ENCODE data around the gene ZNF641. TPM values are rescaled to one million over a fixed set of nuclear protein-coding genes. Genes with fewer than 3 reads are reported as not detected.
"Not testable (repeated sequence)": the region's sequence is repeated elsewhere in the genome, so short reads cannot be mapped to it uniquely, and the experiment has no call there.

ZNF641 gene
- total RNA-seq, 2 donors from 2014 or later = 11.9 to 13.4 TPM

DNA sequence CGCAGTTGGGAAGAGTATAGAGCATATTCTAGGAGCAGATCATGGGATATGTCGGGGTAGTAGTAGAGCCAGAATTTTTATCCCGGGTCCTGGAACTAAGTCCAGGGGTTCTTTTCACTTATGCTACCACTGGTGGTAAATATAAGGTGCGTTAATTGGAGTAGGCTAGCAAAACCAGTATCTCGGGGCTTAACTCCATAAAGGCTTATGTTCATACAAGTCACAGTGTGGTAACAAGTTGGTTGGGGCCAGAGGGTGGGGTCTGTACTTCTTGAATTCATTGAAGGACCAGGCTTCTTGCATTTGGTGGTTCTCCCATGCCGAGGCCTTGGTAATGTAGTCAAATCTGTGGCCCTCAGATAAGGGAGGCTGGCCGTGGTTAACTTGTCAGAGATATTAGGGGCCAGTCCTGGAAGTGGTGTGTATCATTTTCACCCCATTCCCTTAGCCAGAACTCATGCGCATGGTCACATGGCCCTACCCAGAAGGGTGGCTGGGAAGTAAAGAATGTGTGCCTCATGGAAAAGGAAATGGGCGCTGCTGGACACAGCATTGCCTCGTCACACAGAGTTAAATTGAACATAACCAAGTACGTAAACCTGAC is 1.5 kb upstream of the ZNF641 start:
- no peaks in the 10 kb centered on the region for H3K27me3 Mint-ChIP-seq (ENCODE audit: low read depth)
- no peak overlapping the region for H3K27ac Mint-ChIP-seq
- no peak for ATAC-seq (replicated peaks in 1 of 2)
- DNase-seq = no peak
- peaks cover 12% of the 10 kb centered on the region for H3K4me1 Mint-ChIP-seq (ENCODE audit: low read depth)
- H3K36me3 Mint-ChIP-seq (ENCODE audit: insufficient read depth in 2 of 2) = peaks cover 2 to 4% of the 10 kb centered on the region in 2 donors
- no peak overlapping the region for H3K4me3 Mint-ChIP-seq
- H3K9me3 Mint-ChIP-seq = no peaks in the 10 kb centered on the region

DNA sequence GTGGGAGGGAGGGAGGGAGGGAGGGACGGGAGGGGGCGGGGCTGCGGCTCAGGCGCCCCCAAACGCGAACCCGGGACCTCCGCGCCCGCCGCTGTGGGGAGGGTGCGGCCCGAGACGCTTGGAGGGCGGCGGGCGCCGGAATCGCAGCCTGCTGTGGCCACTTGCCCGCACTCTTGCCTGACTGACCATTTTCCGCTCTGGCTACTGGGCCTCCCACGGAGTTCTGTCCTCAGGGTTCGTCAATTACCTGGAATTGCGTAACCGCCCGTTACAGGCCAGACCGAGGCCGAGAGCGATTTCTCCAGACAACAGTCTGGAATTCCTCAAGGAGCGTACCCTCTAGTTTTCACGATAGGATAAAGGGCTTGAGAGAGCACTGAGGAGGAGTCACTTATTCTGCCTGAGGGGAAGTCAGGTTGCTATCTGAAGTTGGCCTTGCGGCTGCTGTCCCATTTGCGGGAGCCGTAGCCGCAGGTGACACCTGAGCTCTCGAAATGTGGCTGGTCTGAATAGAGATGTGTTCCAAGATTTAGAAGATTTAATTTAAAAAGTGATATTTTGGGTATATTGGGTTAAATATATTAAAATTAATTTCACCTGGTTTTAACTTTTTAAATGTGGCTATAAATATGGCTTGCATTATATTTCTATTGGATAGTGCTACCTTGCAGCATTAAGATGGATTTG is 446 bp upstream of the ZNF641 start:
- Mint-ChIP-seq H3K36me3 (ENCODE audit: insufficient read depth in 2 of 2) (peaks cover 4 to 10% of the 10 kb centered on the region in 2 donors), H3K4me1 (ENCODE audit: low read depth) (peaks cover 18% of the 10 kb centered on the region), H3K4me3 (peak overlapping the region; percentile 76 to 86), H3K9me3 (no peaks in the 10 kb centered on the region), H3K27me3 (ENCODE audit: low read depth) (no peaks in the 10 kb centered on the region), H3K27ac (peak overlapping the region; percentile 31)
- DNase-seq (no peak), ATAC-seq (replicated peaks in 1 of 2) (peak in 1 of 2 donors; percentile 63)

DNA sequence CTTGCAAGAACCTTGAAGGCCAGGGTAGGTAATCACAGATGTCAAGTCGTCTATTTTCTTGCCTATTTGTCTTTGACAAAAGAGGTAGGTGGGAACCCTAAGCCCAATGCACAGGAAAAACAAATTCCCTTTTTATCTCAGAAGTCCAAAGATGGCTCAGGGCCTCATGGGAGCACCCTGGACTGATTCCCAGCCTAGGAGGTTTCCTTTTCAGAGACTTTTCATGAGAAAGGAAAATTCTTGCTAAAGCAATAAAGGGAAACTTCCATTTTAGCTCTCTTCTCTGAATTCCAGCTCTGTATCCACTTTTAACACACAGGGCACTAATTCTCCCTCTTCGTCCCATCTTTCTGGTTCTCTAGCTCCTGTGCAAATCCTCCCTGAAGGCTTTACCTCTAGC is 1.2 kb downstream of the ZNF641 start:
- Mint-ChIP-seq H3K4me3 (peak overlapping the region; percentile 92 to 97), H3K4me1 (ENCODE audit: low read depth) (peaks cover 24% of the 10 kb centered on the region), H3K27ac (no peak overlapping the region), H3K36me3 (ENCODE audit: insufficient read depth in 2 of 2) (peaks cover 4 to 11% of the 10 kb centered on the region in 2 donors), H3K27me3 (ENCODE audit: low read depth) (no peaks in the 10 kb centered on the region), H3K9me3 (no peaks in the 10 kb centered on the region)
- ATAC-seq (replicated peaks in 1 of 2) (no peak), DNase-seq (no peak)

DNA sequence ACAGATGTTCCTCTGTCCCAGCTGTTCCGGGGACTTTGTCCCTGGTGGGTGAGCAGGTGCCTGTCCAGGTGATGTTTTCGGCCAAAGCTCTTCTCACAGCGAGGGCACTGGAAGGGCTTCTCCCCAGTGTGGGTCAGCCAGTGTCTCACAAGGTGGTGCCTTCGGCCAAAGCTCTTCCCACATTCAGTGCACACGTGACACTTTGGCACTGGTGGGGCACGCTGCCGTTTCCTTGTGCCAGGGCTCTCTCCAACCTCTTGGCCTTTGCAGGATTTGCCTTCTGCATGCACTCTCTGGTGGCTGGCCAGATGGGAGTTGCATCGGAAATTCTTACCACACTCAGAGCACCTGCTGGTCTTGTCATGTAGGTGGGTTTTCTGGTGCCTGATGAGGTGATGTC is 7.7 kb downstream of the ZNF641 start:
- Mint-ChIP-seq H3K36me3 (ENCODE audit: insufficient read depth in 2 of 2) (peaks cover 7 to 9% of the 10 kb centered on the region in 2 donors), H3K27ac (no peak overlapping the region), H3K4me1 (ENCODE audit: low read depth) (peaks cover 11% of the 10 kb centered on the region), H3K9me3 (no peaks in the 10 kb centered on the region), H3K4me3 (no peak overlapping the region), H3K27me3 (ENCODE audit: low read depth) (no peaks in the 10 kb centered on the region)
- no peak for ATAC-seq (replicated peaks in 1 of 2)
- no peak for DNase-seq

DNA sequence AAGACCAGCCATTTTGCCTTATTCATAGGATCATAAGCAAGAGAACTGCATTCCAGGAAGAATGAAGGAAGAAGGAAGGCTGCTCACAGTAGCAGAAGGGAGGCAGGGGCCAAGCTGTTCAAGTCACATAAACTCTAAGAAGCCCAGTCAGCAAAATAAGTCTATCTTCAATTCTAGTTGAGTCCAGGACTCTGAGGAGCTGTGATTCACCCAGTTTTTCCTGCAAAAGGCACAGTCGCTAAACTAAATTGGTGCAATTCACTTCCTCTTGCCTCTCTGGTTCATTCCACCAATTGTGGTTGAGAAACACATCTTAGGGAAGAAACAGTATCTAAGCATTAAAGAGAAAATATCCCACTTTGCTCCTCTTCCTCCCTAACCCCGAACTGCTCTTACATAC is 9.8 kb downstream of the ZNF641 start:
- Mint-ChIP-seq H3K4me3 (no peak overlapping the region), H3K27me3 (ENCODE audit: low read depth) (no peaks in the 10 kb centered on the region), H3K36me3 (ENCODE audit: insufficient read depth in 2 of 2) (peaks cover 3 to 4% of the 10 kb centered on the region in 2 donors), H3K27ac (no peak overlapping the region), H3K4me1 (ENCODE audit: low read depth) (peaks cover 4% of the 10 kb centered on the region), H3K9me3 (peaks cover 0 to 2% of the 10 kb centered on the region in 2 donors)
- ATAC-seq (replicated peaks in 1 of 2) (no peak), DNase-seq (no peak)

DNA sequence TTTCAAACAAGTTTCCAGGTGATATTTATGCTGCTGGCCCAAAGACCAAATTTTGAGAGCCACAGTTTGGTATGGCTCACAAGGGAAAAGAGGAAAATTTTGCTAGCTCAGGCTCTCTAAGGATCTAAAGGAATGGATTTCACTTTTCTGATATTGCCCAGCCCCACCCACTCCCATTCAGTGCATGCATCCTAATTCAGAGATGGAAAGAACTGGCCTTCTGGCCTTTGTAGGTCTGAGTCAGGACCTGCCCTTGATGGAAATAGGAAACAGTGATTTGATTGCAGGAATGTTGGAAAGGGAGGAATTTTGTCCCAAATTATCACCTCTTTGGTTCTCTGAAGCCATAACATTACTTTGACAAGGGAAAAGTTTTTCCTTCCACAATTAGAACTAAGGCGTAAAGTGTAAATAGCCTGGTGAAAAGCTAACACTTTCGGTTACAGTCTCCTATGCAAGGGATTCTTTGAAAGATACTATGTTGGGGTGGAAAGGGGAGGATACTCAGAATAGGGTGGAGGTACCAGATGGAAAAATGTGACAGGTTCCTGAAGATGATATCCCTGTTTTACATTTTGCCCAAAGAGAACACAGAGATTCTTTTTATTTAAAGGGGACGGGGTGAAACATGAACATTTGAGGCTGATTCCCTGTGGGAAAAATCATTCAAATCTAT is 11.1 kb downstream of the ZNF641 start:
- Mint-ChIP-seq H3K4me3 (no peak overlapping the region), H3K4me1 (ENCODE audit: low read depth) (no peaks in the 10 kb centered on the region), H3K36me3 (ENCODE audit: insufficient read depth in 2 of 2) (peaks cover 3% of the 10 kb centered on the region in 2 donors), H3K27me3 (ENCODE audit: low read depth) (no peaks in the 10 kb centered on the region), H3K9me3 (peaks cover 0 to 2% of the 10 kb centered on the region in 2 donors), H3K27ac (no peak overlapping the region)
- DNase-seq (no peak), ATAC-seq (replicated peaks in 1 of 2) (no peak)

DNA sequence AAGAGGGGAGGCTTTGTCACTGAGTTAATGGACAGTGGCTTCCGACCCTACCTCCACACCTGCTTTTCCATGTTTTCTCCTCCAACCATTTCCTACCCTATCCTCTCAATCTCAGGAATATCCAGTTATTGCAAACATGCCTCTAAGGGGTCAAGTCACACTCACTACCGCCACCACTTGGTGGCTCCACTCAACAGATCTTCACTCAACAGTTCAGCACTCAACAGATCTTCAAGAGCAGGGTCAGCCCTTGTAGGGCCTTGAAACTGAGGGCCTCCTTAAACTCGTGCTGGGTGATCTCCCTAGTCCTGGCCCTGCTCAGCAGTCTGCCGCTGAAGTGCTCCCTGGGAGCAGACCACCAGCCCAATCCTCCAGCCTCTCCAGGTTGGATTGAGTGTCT is 14.2 kb downstream of the ZNF641 start:
- no peak overlapping the region for H3K4me3 Mint-ChIP-seq
- ATAC-seq (replicated peaks in 1 of 2) = no peak
- no peaks in the 10 kb centered on the region for H3K27me3 Mint-ChIP-seq (ENCODE audit: low read depth)
- no peak for DNase-seq
- H3K27ac Mint-ChIP-seq = no peak overlapping the region
- H3K36me3 Mint-ChIP-seq (ENCODE audit: insufficient read depth in 2 of 2) = peaks cover 1 to 3% of the 10 kb centered on the region in 2 donors
- peaks cover 0 to 2% of the 10 kb centered on the region in 2 donors for H3K9me3 Mint-ChIP-seq
- H3K4me1 Mint-ChIP-seq (ENCODE audit: low read depth) = no peaks in the 10 kb centered on the region

DNA sequence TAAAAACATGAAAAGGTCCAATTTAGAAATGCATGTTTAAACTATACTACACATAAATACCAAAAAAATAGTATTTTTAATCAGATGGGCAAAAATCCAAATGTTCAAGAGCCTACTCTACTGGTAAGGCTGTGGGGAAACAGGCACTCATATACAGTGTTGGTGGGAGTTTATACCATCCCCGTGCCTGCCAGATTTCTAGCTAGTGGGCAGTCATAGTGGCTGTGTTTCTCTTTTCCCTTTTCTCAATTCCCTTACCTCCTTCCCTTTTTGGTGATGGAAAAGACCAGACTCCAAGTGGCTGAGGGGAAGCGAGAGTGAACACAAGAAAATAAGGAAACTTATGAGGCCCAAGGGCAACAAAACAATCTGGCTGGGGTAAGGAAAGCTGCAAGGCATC is 14.7 kb downstream of the ZNF641 start:
- no peaks in the 10 kb centered on the region for H3K27me3 Mint-ChIP-seq (ENCODE audit: low read depth)
- DNase-seq (no peak), ATAC-seq (replicated peaks in 1 of 2) (no peak)
- no peak overlapping the region for H3K27ac Mint-ChIP-seq
- peaks cover 1 to 3% of the 10 kb centered on the region in 2 donors for H3K36me3 Mint-ChIP-seq (ENCODE audit: insufficient read depth in 2 of 2)
- peaks cover 0 to 2% of the 10 kb centered on the region in 2 donors for H3K9me3 Mint-ChIP-seq
- no peaks in the 10 kb centered on the region for H3K4me1 Mint-ChIP-seq (ENCODE audit: low read depth)
- H3K4me3 Mint-ChIP-seq = no peak overlapping the region

DNA sequence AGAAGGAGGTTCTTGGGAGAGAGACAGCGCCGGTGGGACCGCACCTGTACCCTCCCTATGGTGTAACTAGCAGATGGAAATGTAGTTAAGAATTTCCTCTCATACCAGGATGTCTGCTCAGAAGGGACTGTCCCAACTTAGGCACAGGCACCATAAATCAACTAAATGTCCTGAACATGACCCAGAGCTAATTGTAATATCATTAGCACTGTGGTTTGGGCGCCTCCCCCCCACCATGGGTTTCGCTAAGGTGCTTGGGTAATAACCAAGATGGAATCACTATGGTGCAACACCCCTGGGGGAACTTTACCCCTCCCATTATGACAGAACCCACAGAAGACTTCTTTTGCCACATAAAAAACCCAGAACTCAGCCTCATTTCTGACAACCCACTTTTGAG is 15.9 kb downstream of the ZNF641 start:
- DNase-seq = no peak
- peak; percentile 18 to 23 for ATAC-seq (replicated peaks in 1 of 2)
- Mint-ChIP-seq H3K9me3 (peaks cover 0 to 2% of the 10 kb centered on the region in 2 donors), H3K27me3 (ENCODE audit: low read depth) (no peaks in the 10 kb centered on the region), H3K27ac (no peak overlapping the region), H3K4me1 (ENCODE audit: low read depth) (no peaks in the 10 kb centered on the region), H3K36me3 (ENCODE audit: insufficient read depth in 2 of 2) (no peaks in the 10 kb centered on the region), H3K4me3 (no peak overlapping the region)

DNA sequence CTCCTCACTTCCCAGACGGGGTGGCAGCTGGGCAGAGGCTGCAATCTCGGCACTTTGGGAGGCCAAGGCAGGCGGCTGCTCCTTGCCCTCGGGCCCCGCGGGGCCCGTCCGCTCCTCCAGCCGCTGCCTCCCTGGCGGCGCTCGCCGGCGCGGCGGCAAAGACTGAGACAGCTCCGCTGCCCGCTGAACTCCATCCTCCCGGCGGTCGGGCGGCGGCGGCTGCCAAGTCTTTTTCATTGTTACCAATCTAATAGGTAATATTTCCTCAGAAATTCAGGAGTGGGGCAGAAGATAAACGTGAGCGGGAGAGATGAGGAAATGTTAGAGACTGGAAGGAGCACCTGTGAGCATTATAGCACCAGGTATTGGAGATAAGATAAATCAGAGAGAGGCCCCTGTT is 17.0 kb downstream of the ZNF641 start:
- not testable (repeated sequence) for DNase-seq; H3K36me3 Mint-ChIP-seq (ENCODE audit: insufficient read depth in 2 of 2); H3K4me1 Mint-ChIP-seq (ENCODE audit: low read depth); H3K27me3 Mint-ChIP-seq (ENCODE audit: low read depth); ATAC-seq (replicated peaks in 1 of 2); H3K27ac Mint-ChIP-seq; H3K9me3 Mint-ChIP-seq; H3K4me3 Mint-ChIP-seq

DNA sequence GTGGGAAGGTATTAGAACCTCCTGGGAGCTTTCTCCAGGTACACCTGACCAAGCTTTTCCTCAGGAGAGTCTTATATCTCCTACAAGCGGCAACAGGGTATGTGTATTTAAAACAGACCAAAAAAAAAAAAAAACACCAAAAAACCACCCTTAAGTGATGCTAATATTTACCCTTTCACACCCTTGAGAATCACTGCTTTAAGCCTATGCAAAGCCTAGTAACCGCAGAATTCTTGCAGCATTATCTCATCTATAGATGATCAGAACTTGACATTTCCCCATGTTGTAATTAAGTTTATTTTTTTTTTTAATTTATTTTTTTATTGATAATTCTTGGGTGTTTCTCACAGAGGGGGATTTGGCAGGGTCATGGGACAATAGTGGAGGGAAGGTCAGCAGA is 19.3 kb downstream of the ZNF641 start:
- no peaks in the 10 kb centered on the region for H3K36me3 Mint-ChIP-seq (ENCODE audit: insufficient read depth in 2 of 2)
- H3K27me3 Mint-ChIP-seq (ENCODE audit: low read depth) = peaks cover 1% of the 10 kb centered on the region
- DNase-seq = no peak
- ATAC-seq (replicated peaks in 1 of 2) = no peak
- no peak overlapping the region for H3K4me3 Mint-ChIP-seq
- H3K4me1 Mint-ChIP-seq (ENCODE audit: low read depth) = no peaks in the 10 kb centered on the region
- H3K9me3 Mint-ChIP-seq = no peaks in the 10 kb centered on the region
- H3K27ac Mint-ChIP-seq = no peak overlapping the region

DNA sequence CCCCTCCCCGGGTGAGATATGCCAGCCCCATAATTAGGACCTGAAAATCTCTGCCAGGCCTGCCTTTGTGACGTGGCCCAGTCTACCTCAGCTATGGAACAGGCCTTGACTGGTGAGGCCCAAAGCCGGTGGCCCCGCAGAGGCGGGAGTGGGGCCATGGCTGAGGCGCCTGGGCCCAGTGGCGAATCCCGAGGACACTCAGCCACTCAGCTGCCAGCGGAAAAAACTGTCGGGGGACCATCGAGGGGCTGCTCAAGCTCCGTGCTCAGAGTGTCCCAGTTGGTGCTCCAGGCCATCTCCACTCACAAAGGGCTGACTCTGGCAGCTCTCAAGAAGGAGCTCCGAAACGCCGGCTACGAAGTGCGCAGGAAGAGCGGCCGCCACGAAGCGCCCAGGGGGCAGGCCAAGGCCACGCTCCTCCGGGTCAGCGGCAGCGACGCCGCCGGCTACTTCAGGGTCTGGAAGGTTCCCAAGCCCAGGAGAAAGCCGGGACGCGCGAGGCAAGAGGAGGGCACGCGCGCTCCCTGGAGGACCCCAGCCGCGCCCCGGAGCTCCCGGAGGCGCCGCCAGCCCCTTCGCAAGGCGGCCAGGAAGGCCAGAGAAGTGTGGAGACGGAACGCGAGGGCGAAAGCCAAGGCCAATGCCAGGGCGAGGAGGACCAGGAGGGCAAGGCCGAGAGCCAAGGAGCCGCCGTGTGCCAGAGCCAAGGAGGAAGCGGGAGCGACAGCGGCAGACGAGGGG is 21.4 kb downstream of the ZNF641 start:
- H3K36me3 Mint-ChIP-seq (ENCODE audit: insufficient read depth in 2 of 2) = peaks cover 0 to 1% of the 10 kb centered on the region in 2 donors
- ATAC-seq (replicated peaks in 1 of 2) (no peak), DNase-seq (no peak)
- H3K27ac Mint-ChIP-seq = no peak overlapping the region
- H3K27me3 Mint-ChIP-seq (ENCODE audit: low read depth) = peaks cover 14% of the 10 kb centered on the region
- peaks cover 0 to 5% of the 10 kb centered on the region in 2 donors for H3K9me3 Mint-ChIP-seq
- no peaks in the 10 kb centered on the region for H3K4me1 Mint-ChIP-seq (ENCODE audit: low read depth)
- H3K4me3 Mint-ChIP-seq = no peak overlapping the region

DNA sequence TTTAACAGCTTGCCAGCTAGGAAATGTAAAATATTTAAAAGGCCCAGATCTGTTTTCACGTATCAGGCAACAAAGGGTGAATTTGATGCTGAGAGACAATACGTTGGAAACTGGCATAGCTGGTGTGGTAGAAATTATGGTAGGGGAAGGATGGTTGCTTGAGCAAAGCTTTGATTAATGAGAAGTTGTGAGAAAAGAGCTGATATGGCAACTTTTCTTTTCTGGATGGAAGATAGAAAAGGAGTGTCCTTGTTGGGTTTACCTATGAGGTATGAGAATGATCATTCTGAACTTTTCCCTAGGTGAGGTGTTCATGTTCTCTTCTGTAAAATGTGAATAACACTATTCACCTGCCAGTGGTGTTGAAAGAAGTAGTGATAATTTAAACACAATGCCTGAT is 34.2 kb downstream of the ZNF641 start:
- DNase-seq (no peak), ATAC-seq (replicated peaks in 1 of 2) (no peak)
- Mint-ChIP-seq H3K36me3 (ENCODE audit: insufficient read depth in 2 of 2) (peaks cover 0 to 9% of the 10 kb centered on the region in 2 donors), H3K9me3 (peaks cover 0 to 8% of the 10 kb centered on the region in 2 donors), H3K27ac (no peak overlapping the region), H3K4me3 (no peak overlapping the region), H3K4me1 (ENCODE audit: low read depth) (no peaks in the 10 kb centered on the region), H3K27me3 (ENCODE audit: low read depth) (no peaks in the 10 kb centered on the region)
